MCF 10A (cell line): ENCODE data around the gene SLC5A1. TPM values are rescaled to one million over a fixed set of nuclear protein-coding genes. Genes with fewer than 3 reads are reported as not detected.

Experiments
- BruUV-seq: library from RNA; stranded (reverse); fragments of 400-500 nt; replicated peaks from 2 replicates; lab custom pipeline; 2021; lab: Mats Ljungman, UMichigan
- CTCF ChIA-PET: fragments of 300-600 bp; sonication (Branson Sonifier 250); formaldehyde crosslinking; extraction: SDS; loops from one replicate; lab custom pipeline; 2021; ENCODE audit warnings: antibody characterized with exemption, inconsistent platforms; lab: Yijun Ruan, JAX
- POLR2A ChIA-PET: fragments of 300-600, 350-650 bp; sonication (Branson Sonifier 250); formaldehyde crosslinking; extraction: SDS; loops from one replicate; lab custom pipeline; 2020; ENCODE audit warnings: antibody characterized with exemption, inconsistent platforms; lab: Yijun Ruan, JAX
- DNase-seq: peaks from one replicate; pipeline ENCODE4 v3.0.0-alpha.2; 2018; ENCODE audit not compliant: unreplicated experiment
- H3K27ac Mint-ChIP-seq: one replicate; pipeline ENCODE4 v1.8.0; 2022; ENCODE audit warnings: mild to moderate bottlenecking, low read depth, mixed read lengths; ENCODE audit not compliant: unreplicated experiment
- H3K27me3 Mint-ChIP-seq: one replicate; pipeline ENCODE4 v1.8.0; 2022; ENCODE audit warnings: mixed read lengths; ENCODE audit not compliant: insufficient read depth, unreplicated experiment
- H3K36me3 Mint-ChIP-seq: one replicate; pipeline ENCODE4 v1.8.0; 2022; ENCODE audit warnings: mild to moderate bottlenecking, moderate library complexity, mixed read lengths; ENCODE audit not compliant: insufficient read depth, unreplicated experiment
- H3K4me1 Mint-ChIP-seq: one replicate; pipeline ENCODE4 v1.8.0; 2022; ENCODE audit warnings: mixed read lengths; ENCODE audit not compliant: insufficient read depth, unreplicated experiment
- H3K4me3 Mint-ChIP-seq: one replicate; pipeline ENCODE4 v1.8.0; 2022; ENCODE audit warnings: mild to moderate bottlenecking, moderate library complexity, mixed read lengths; ENCODE audit not compliant: unreplicated experiment
- H3K9me3 Mint-ChIP-seq: one replicate; pipeline ENCODE4 v1.8.0; 2022; ENCODE audit warnings: mixed read lengths; ENCODE audit not compliant: unreplicated experiment
- CTCF ChIP-seq: fragments of 200-600 bp; IDR thresholded peaks from one replicate; pipeline ENCODE4 v1.8.0; 2022; ENCODE audit warnings: antibody characterized with exemption, mild to moderate bottlenecking; ENCODE audit not compliant: unreplicated experiment
- intact Hi-C: fragments of 100-400 bp; cut with micrococcal nuclease; formaldehyde crosslinking; loops from 2 replicates; pipeline ENCODE4 v1.14.1; 2022
- total RNA-seq: library from RNA; stranded (reverse); gene quantifications from 2 replicates; pipeline ENCODE4 v1.2.3, GENCODE V29; 2022

SLC5A1 gene
- total RNA-seq, 1 experiment from 2014 or later, result not detected

- no TSS peak for BruUV-seq
- Mint-ChIP-seq H3K27ac (no peak overlapping the region), H3K36me3 (peaks cover 7% of the 10 kb centered on the region), H3K4me3 (no peak overlapping the region), H3K4me1 (no peaks in the 10 kb centered on the region), H3K27me3 (peaks cover 39% of the 10 kb centered on the region), H3K9me3 (no peaks in the 10 kb centered on the region)
- TF ChIP-seq CTCF, result no peak
- intact Hi-C loops, result no loop called here
- CTCF ChIA-PET, result interaction anchor here (0.7 to 9.4 kb wide), 7 partner anchors 18 to 1219 kb away, joined by 3 to 174 read pairs (median 7); no protein-coding TSS in a partner anchor
- DNase-seq, result no peak
- POLR2A ChIA-PET, result interaction anchor here (1.7 kb wide), 1 partner anchor 11 kb away, joined by 3 read pairs; no protein-coding TSS in a partner anchor
Observed at GRCh38 chr22:32083000-32083399, 39.9 kb downstream of the SLC5A1 start.

GRCh38 chr22:32083814-32084213 lies 40.8 kb downstream of the SLC5A1 start:
- ChIA-PET CTCF (interaction anchor here (0.9 to 9.4 kb wide), 5 partner anchors 8 to 114 kb away, joined by 3 to 174 read pairs (median 9); no protein-coding TSS in a partner anchor), POLR2A (no interaction called here)
- Mint-ChIP-seq H3K9me3 (no peaks in the 10 kb centered on the region), H3K27ac (no peak overlapping the region), H3K27me3 (peaks cover 47% of the 10 kb centered on the region), H3K4me1 (no peaks in the 10 kb centered on the region), H3K36me3 (peaks cover 7% of the 10 kb centered on the region), H3K4me3 (no peak overlapping the region)
- BruUV-seq, result no TSS peak
- intact Hi-C loops, result no loop called here
- no peak for DNase-seq
- TF ChIP-seq CTCF, result no peak

GRCh38 chr22:32088084-32088483 lies 45.0 kb downstream of the SLC5A1 start:
- ChIA-PET CTCF (interaction anchor here (0.7 to 0.8 kb wide), 2 partner anchors 178 to 436 kb away, joined by 3 read pairs; no protein-coding TSS in a partner anchor), POLR2A (no interaction called here)
- intact Hi-C loops, result no loop called here
- H3K9me3 Mint-ChIP-seq, result no peaks in the 10 kb centered on the region
- H3K4me3 Mint-ChIP-seq, result no peak overlapping the region
- H3K27ac Mint-ChIP-seq, result no peak overlapping the region
- no peaks in the 10 kb centered on the region for H3K36me3 Mint-ChIP-seq
- peaks cover 60% of the 10 kb centered on the region for H3K27me3 Mint-ChIP-seq
- H3K4me1 Mint-ChIP-seq, result no peaks in the 10 kb centered on the region
- TF ChIP-seq CTCF, result no peak
- DNase-seq, result no peak
- no TSS peak for BruUV-seq

- Mint-ChIP-seq H3K36me3 (no peaks in the 10 kb centered on the region), H3K27me3 (peaks cover 65% of the 10 kb centered on the region), H3K4me3 (no peak overlapping the region), H3K27ac (no peak overlapping the region), H3K4me1 (no peaks in the 10 kb centered on the region), H3K9me3 (no peaks in the 10 kb centered on the region)
- no peak for TF ChIP-seq CTCF
- no TSS peak for BruUV-seq
- intact Hi-C loops, result no loop called here
- ChIA-PET POLR2A (interaction anchor here (0.7 kb wide), 1 partner anchor 10 kb away, joined by 3 read pairs; no protein-coding TSS in a partner anchor), CTCF (interaction anchor here (0.8 to 1.1 kb wide), 2 partner anchors 102 to 872 kb away, joined by 3 read pairs; no protein-coding TSS in a partner anchor)
- no peak for DNase-seq
Observed at GRCh38 chr22:32097018-32097417, 54.0 kb downstream of the SLC5A1 start.
